Esophagus squamous epithelium (tissue), 4 donors: Measurements from ENCODE around the gene ASTN1.

Source experiments
- CTCF ChIP-seq, 6 experiments: fragments of 450-650 bp in 4 of 6; fragments of 200-600 bp in 2 of 6; sonication (generic) in 2 of 6; IDR thresholded peaks; one replicate each; pipeline ENCODE4 v1.5.1; 2016 to 2019; ENCODE audit warnings: antibody characterized with exemption in 6 of 6, mild to moderate bottlenecking in 4 of 6, moderate library complexity in 4 of 6
- POLR2A ChIP-seq, 4 donors: fragments of 450-650 bp; IDR thresholded peaks; one replicate each; pipeline ENCODE4 v1.6.1; 2017; ENCODE audit warnings: antibody characterized with exemption in 4 of 4, mild to moderate bottlenecking in 4 of 4, moderate library complexity in 3 of 4

GRCh38 chr1:177132141-177132540 is 32.4 kb downstream of the ASTN1 start:
- no peak for TF ChIP-seq CTCF (IDR thresholded peaks at IDR 0.05)
- no peak for TF ChIP-seq POLR2A (IDR thresholded peaks at IDR 0.05)
